ENCODE measurements around the gene PDP2.

- TF ChIP-seq CTCF (IDR thresholded peaks at IDR 0.05) = no peak
- no peak for TF ChIP-seq POLR2A (IDR thresholded peaks at IDR 0.05)
These were observed 59.1 kb downstream of the PDP2 start for GRCh38 chr16:66939366-66939765.

Data from adrenal gland (tissue), 5 donors.